GM23248 (cell line): ENCODE data around the gene C18orf32. TPM values are rescaled to one million over a fixed set of nuclear protein-coding genes. Genes with fewer than 3 reads are reported as not detected.

ENCODE experiments used
- DNase-seq: peaks from one replicate; pipeline ENCODE4 v3.0.0-alpha.2; 2015
- H2AFZ ChIP-seq: fragments of 200-600 bp; sonication (generic); 2 replicates; pipeline ENCODE4 v1.6.1; 2016; ENCODE audit warnings: antibody characterized with exemption
- H3F3A ChIP-seq: fragments of 200-600 bp; sonication (generic); 2 replicates; pipeline ENCODE4 v1.6.1; 2016; ENCODE audit warnings: mild to moderate bottlenecking, antibody characterized with exemption, mixed run types; ENCODE audit not compliant: insufficient read depth
- H3K27ac ChIP-seq: fragments of 200-600 bp; sonication (generic); 2 replicates; pipeline ENCODE4 v1.5.1; 2016; ENCODE audit warnings: mild to moderate bottlenecking
- H3K27me3 ChIP-seq: fragments of 200-600 bp; sonication (generic); replicated peaks from 2 replicates; pipeline ENCODE4 v1.6.1; 2016; ENCODE audit warnings: mild to moderate bottlenecking; ENCODE audit not compliant: insufficient read depth
- H3K36me3 ChIP-seq: fragments of 200-600 bp; sonication (generic); 2 replicates; pipeline ENCODE4 v1.6.1; 2016; ENCODE audit warnings: low read depth, mild to moderate bottlenecking
- H3K4me1 ChIP-seq: fragments of 200-600 bp; sonication (generic); 2 replicates; pipeline ENCODE4 v1.6.1; 2016; ENCODE audit warnings: mild to moderate bottlenecking; ENCODE audit not compliant: insufficient read depth
- H3K4me2 ChIP-seq: fragments of 200-600 bp; sonication (generic); one replicate; pipeline ENCODE4 v1.6.1; 2016; ENCODE audit warnings: mild to moderate bottlenecking; ENCODE audit not compliant: unreplicated experiment
- H3K4me3 ChIP-seq: fragments of 200-600 bp; sonication (generic); 2 replicates; pipeline ENCODE4 v1.5.1; 2016; ENCODE audit warnings: mild to moderate bottlenecking
- H3K79me2 ChIP-seq: fragments of 200-600 bp; sonication (generic); 2 replicates; pipeline ENCODE4 v1.6.1; 2016; ENCODE audit warnings: mild to moderate bottlenecking; ENCODE audit not compliant: insufficient read depth
- H3K9ac ChIP-seq: fragments of 200-600 bp; sonication (generic); 2 replicates; pipeline ENCODE4 v1.6.1; 2016; ENCODE audit warnings: mild to moderate bottlenecking
- H3K9me2 ChIP-seq: fragments of 200-600 bp; sonication (generic); 2 replicates; pipeline ENCODE4 v1.6.1; 2016; ENCODE audit warnings: mixed run types, mild to moderate bottlenecking, moderate library complexity; ENCODE audit not compliant: insufficient read depth
- H3K9me3 ChIP-seq: fragments of 200-600 bp; sonication (generic); one replicate; pipeline ENCODE4 v1.6.1; 2017; ENCODE audit warnings: low read depth
- H4K20me1 ChIP-seq: fragments of 200-600 bp; sonication (generic); 2 replicates; pipeline ENCODE4 v1.6.0; 2016; ENCODE audit not compliant: insufficient read depth
- EZH2 ChIP-seq: fragments of 200-600 bp; sonication (generic); IDR thresholded peaks from 2 replicates; pipeline ENCODE4 v1.6.1; 2018; ENCODE audit warnings: antibody characterized with exemption, mild to moderate bottlenecking; ENCODE audit not compliant: insufficient read depth, poor library complexity, severe bottlenecking
- EZH2phosphoT487 ChIP-seq: fragments of 200-600 bp; sonication (generic); IDR thresholded peaks from 2 replicates; pipeline ENCODE4 v1.6.1; 2018; ENCODE audit warnings: antibody characterized with exemption, moderate library complexity, mild to moderate bottlenecking, low read depth; ENCODE audit not compliant: insufficient read depth
- WGBS, 2 experiments: methylation state at CpG; one replicate each; pipeline ENCODE4 v1.1.6; 2015 to 2017; ENCODE audit warnings: low lambda C conversion rate in 2 of 2, low coverage in 1 of 2; ENCODE audit errors: missing lambda C conversion rate in 2 of 2; 5-methylcytosine and 5-hydroxymethylcytosine counted together
- in situ Hi-C: fragments of 300-500 bp; cut with MboI; formaldehyde crosslinking; loops from 2 replicates; pipeline ENCODE4 v1.15.0; 2020
- polyA plus RNA-seq: library from polyadenylated mRNA; unstranded; fragments of >200 nt; fragmentation: Nextera tagmentation; extraction: Ambion mirVana; gene quantifications from 2 replicates; pipeline ENCODE4 v1.2.1, GENCODE V29; 2016
- total RNA-seq: library from RNA; depleted of rRNA; stranded (reverse); fragments of >200 nt; shearing (Covaris generic); gene quantifications from 2 replicates; pipeline ENCODE4 v1.2.3, GENCODE V29; 2014

Gene C18orf32
- total and polyA plus RNA-seq, 2 experiments from 2014 or later: 43.7 to 77.0 TPM

DNA sequence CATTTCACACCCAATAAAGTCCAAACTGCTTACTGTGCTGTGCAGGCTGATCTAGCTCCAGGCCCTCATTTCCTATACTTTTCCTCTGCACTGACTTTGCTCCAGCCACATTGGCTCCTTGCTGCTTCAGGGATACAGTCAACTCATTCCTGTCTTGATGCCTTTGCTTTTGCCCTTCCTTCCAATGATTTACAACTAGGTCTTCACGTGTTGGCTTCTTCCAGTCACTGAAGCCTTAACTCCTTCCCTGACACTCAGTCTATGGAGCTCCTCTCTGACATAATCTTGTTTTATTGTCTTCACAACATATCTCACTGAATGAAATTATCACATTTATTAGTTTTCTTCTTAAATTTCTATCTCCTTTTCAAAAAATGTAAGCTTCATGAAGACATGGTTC is 16.9 kb upstream of the C18orf32 start:
- H3K4me1 ChIP-seq: no peaks in the 10 kb centered on the region
- H2AFZ ChIP-seq: no peak overlapping the region
- no peaks in the 10 kb centered on the region for H3K9me2 ChIP-seq
- H3K36me3 ChIP-seq: no peaks in the 10 kb centered on the region
- no peak overlapping the region for H3K4me2 ChIP-seq
- no peaks in the 10 kb centered on the region for H3F3A ChIP-seq
- in situ Hi-C loops: no loop called here
- no peaks in the 10 kb centered on the region for H4K20me1 ChIP-seq
- 0% methylated on average over 1 of the region's 1 CpG for WGBS, 2 experiments
- H3K79me2 ChIP-seq: no peaks in the 10 kb centered on the region
- DNase-seq: no peak
- no peak overlapping the region for H3K9ac ChIP-seq
- no peaks in the 10 kb centered on the region for H3K9me3 ChIP-seq
- TF ChIP-seq EZH2phosphoT487 (no peak), EZH2 (no peak)
- no peak overlapping the region for H3K4me3 ChIP-seq
- H3K27ac ChIP-seq: no peak overlapping the region
- peaks cover 10% of the 10 kb centered on the region; the same call in 1 of the 2 replicates for H3K27me3 ChIP-seq

GRCh38 chr18:49500201-49500921 is 13.3 kb upstream of the C18orf32 start:
- H3K4me3 ChIP-seq: no peak overlapping the region
- no peaks in the 10 kb centered on the region for H3K27me3 ChIP-seq
- no peaks in the 10 kb centered on the region for H3K79me2 ChIP-seq
- no peak overlapping the region for H3K9ac ChIP-seq
- H4K20me1 ChIP-seq: no peaks in the 10 kb centered on the region
- H3K36me3 ChIP-seq: no peaks in the 10 kb centered on the region
- no peak overlapping the region for H3K4me2 ChIP-seq
- H3K4me1 ChIP-seq: no peaks in the 10 kb centered on the region
- no peak for TF ChIP-seq EZH2phosphoT487
- no peak for TF ChIP-seq EZH2
- H3K9me3 ChIP-seq: no peaks in the 10 kb centered on the region
- no peak overlapping the region for H2AFZ ChIP-seq
- WGBS, 2 experiments: 65% methylated on average over 14 of the region's 14 CpGs
- in situ Hi-C loops: no loop called here
- H3K9me2 ChIP-seq: no peaks in the 10 kb centered on the region
- H3F3A ChIP-seq: 0 out of 2 replicates have a peak, but pooled peaks cover under 1% of the 10 kb centered on the region
- no peak overlapping the region for H3K27ac ChIP-seq
- no peak for DNase-seq

GRCh38 chr18:49499046-49499637 is 12.1 kb upstream of the C18orf32 start:
- no peaks in the 10 kb centered on the region for H3K79me2 ChIP-seq
- DNase-seq: no peak
- no peak overlapping the region for H3K9ac ChIP-seq
- no peak overlapping the region for H3K27ac ChIP-seq
- in situ Hi-C loops: no loop called here
- TF ChIP-seq EZH2: no peak
- H3F3A ChIP-seq: peaks cover 12% of the 10 kb centered on the region
- H4K20me1 ChIP-seq: no peaks in the 10 kb centered on the region
- 75 to 77% methylated on average over 16 of the region's 16 CpGs for WGBS, 2 experiments
- no peak overlapping the region for H3K4me3 ChIP-seq
- H3K36me3 ChIP-seq: no peaks in the 10 kb centered on the region
- no peaks in the 10 kb centered on the region for H3K27me3 ChIP-seq
- no peaks in the 10 kb centered on the region for H3K9me2 ChIP-seq
- no peak overlapping the region for H3K4me2 ChIP-seq
- H3K9me3 ChIP-seq: no peaks in the 10 kb centered on the region
- no peak overlapping the region for H2AFZ ChIP-seq
- peaks cover 10% of the 10 kb centered on the region for H3K4me1 ChIP-seq

DNA sequence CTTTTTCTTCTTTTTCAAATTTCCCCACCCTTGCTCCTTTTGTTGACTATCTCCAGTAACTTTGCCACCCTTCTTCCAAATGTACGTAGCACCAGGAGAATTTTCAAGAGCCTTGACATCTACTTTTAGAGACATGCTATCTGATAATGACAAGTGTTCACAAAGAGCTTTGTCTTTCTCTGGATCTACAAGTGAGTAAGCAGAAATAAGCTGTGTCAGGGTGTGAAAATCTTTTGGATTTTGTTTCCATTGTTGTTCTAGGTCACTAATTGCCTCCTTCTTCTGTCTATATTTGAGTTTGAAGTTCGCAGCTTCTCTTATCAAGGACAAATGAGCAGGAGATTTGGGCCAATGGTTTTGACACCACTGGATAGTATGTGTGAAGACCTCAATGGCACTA is 8.4 kb upstream of the C18orf32 start:
- Histone ChIP-seq H3K4me2 (no peak overlapping the region), H3K9me2 (no peaks in the 10 kb centered on the region), H3K36me3 (peaks cover 11% of the 10 kb centered on the region), H3F3A (peaks cover 28% of the 10 kb centered on the region), H3K27me3 (no peaks in the 10 kb centered on the region), H4K20me1 (peaks cover 2% of the 10 kb centered on the region; the same call in 1 of the 2 replicates), H3K9ac (no peak overlapping the region), H2AFZ (peak overlapping the region; percentile 85), H3K79me2 (peaks cover 19% of the 10 kb centered on the region), H3K9me3 (no peaks in the 10 kb centered on the region), H3K27ac (no peak overlapping the region), H3K4me1 (peaks cover 22% of the 10 kb centered on the region), H3K4me3 (no peak overlapping the region)
- 66 to 74% methylated on average over 2 of the region's 2 CpGs for WGBS, 2 experiments
- in situ Hi-C loops: no loop called here
- no peak for DNase-seq
- TF ChIP-seq EZH2 (no peak), EZH2phosphoT487 (no peak)
